PC-3 (cell line): ENCODE data around the gene CDC25A.

ENCODE experiments used
- CTCF ChIP-seq: fragments of 300-600 bp; sonication (generic); conservative IDR thresholded peaks from 2 replicates; pipeline ENCODE4 v1.5.1; 2017; ENCODE audit warnings: antibody characterized with exemption, low read depth, mild to moderate bottlenecking, low read length
- EZH2 ChIP-seq: fragments of 300-600 bp; sonication (generic); IDR thresholded peaks from one replicate; pipeline ENCODE4 v1.6.1; 2017; ENCODE audit warnings: antibody characterized with exemption, mild to moderate bottlenecking, low read length; ENCODE audit not compliant: unreplicated experiment
- EZH2phosphoT487 ChIP-seq: fragments of 300-600 bp; sonication (generic); IDR thresholded peaks from 2 replicates; pipeline ENCODE4 v1.6.1; 2018; ENCODE audit warnings: mild to moderate bottlenecking, antibody characterized with exemption, low read length, borderline replicate concordance

GRCh38 chr3:48219543-48219942 is 31.3 kb upstream of the CDC25A start:
- no peak for TF ChIP-seq CTCF
- no peak for TF ChIP-seq EZH2phosphoT487
- TF ChIP-seq EZH2: no peak
